Activated T-cell treated with anti-CD3 and anti-CD28 coated beads for 24 hours (primary cell): ENCODE results near the gene CSTPP1.
"Not testable (repeated sequence)": the region's sequence is repeated elsewhere in the genome, so short reads cannot be mapped to it uniquely, and the experiment has no call there.

ENCODE experiments used
- DNase-seq: peaks from one replicate; pipeline ENCODE4 v3.0.0-alpha.2; 2020; ENCODE audit warnings: low read depth

Gene CSTPP1

GRCh38 chr11:46912526-46913150, 23.9 kb upstream of the CSTPP1 start:
- DNase-seq = no peak

- no peak for DNase-seq
Observed at GRCh38 chr11:46913484-46913883, 23.1 kb upstream of the CSTPP1 start.

- no peak for DNase-seq
Observed at GRCh38 chr11:46914363-46914762, 22.2 kb upstream of the CSTPP1 start.

- no peak for DNase-seq
Observed at GRCh38 chr11:46914910-46915309, 21.7 kb upstream of the CSTPP1 start.

- no peak for DNase-seq
Observed at GRCh38 chr11:46916286-46917108, 20.1 kb upstream of the CSTPP1 start.

GRCh38 chr11:46917109-46917761, 19.3 kb upstream of the CSTPP1 start:
- no peak for DNase-seq

GRCh38 chr11:46917762-46918082, 18.8 kb upstream of the CSTPP1 start:
- DNase-seq = no peak

- peak; percentile 28 for DNase-seq
Observed at GRCh38 chr11:46918083-46918787, 18.3 kb upstream of the CSTPP1 start, which contains the start of gene LRP4. Gene LRP4 (minus strand): TSS chr11:46918550. CDS start chr11:46918379, 171 bp downstream.

- no peak for DNase-seq
Observed at GRCh38 chr11:46918788-46919513, 17.6 kb upstream of the CSTPP1 start.

- no peak for DNase-seq
Observed at GRCh38 chr11:46920755-46921154, 15.8 kb upstream of the CSTPP1 start.

GRCh38 chr11:46927928-46928327, 8.6 kb upstream of the CSTPP1 start:
- not testable (repeated sequence) for DNase-seq

GRCh38 chr11:46928701-46929100, 7.9 kb upstream of the CSTPP1 start:
- DNase-seq = not testable (repeated sequence)

GRCh38 chr11:46930089-46930488, 6.5 kb upstream of the CSTPP1 start:
- no peak for DNase-seq

- no peak for DNase-seq
Observed at GRCh38 chr11:46942172-46942571, 5.6 kb downstream of the CSTPP1 start.

- no peak for DNase-seq
Observed at GRCh38 chr11:46944356-46945075, 8.0 kb downstream of the CSTPP1 start.

- DNase-seq = no peak
Observed at GRCh38 chr11:46947399-46948077, 11.0 kb downstream of the CSTPP1 start.

GRCh38 chr11:46948378-46949131, 12.0 kb downstream of the CSTPP1 start:
- DNase-seq = no peak

GRCh38 chr11:46949297-46949696, 12.7 kb downstream of the CSTPP1 start:
- no peak for DNase-seq

GRCh38 chr11:46951864-46952263, 15.3 kb downstream of the CSTPP1 start:
- no peak for DNase-seq

- DNase-seq = no peak
Observed at GRCh38 chr11:46952553-46952952, 16.0 kb downstream of the CSTPP1 start.
